Parathyroid adenoma (tissue), 2 donors: ENCODE results near the gene CD34.

Source experiments
- H2AFZ ChIP-seq: fragments of 300-600 bp; sonication (generic); one replicate; pipeline ENCODE4 v1.7.0; 2017; ENCODE audit warnings: antibody characterized with exemption, mild to moderate bottlenecking
- H3K27ac ChIP-seq: fragments of 300-600 bp; sonication (generic); one replicate; pipeline ENCODE4 v1.7.0; 2017
- H3K27me3 ChIP-seq: fragments of 300-600 bp; sonication (generic); one replicate; pipeline ENCODE4 v1.7.0; 2017; ENCODE audit warnings: low read length; ENCODE audit not compliant: control insufficient read depth, insufficient read depth
- H3K36me3 ChIP-seq: fragments of 300-600 bp; sonication (generic); one replicate; pipeline ENCODE4 v1.7.0; 2017; ENCODE audit warnings: low read length; ENCODE audit not compliant: control insufficient read depth, insufficient read depth
- H3K4me1 ChIP-seq: fragments of 300-600 bp; sonication (generic); one replicate; pipeline ENCODE4 v1.7.0; 2017; ENCODE audit warnings: control low read depth
- H3K4me2 ChIP-seq: fragments of 300-600 bp; sonication (generic); one replicate; pipeline ENCODE4 v1.7.0; 2017; ENCODE audit warnings: low read length
- H3K4me3 ChIP-seq: fragments of 300-600 bp; sonication (generic); one replicate; pipeline ENCODE4 v1.7.0; 2017; ENCODE audit warnings: low read depth, low read length
- H3K79me2 ChIP-seq: fragments of 300-600 bp; sonication (generic); one replicate; pipeline ENCODE4 v1.7.0; 2017; ENCODE audit warnings: control low read depth
- H3K9ac ChIP-seq: fragments of 300-600 bp; sonication (generic); one replicate; pipeline ENCODE4 v1.7.0; 2017; ENCODE audit warnings: mild to moderate bottlenecking
- H3K9me3 ChIP-seq: fragments of 300-600 bp; sonication (generic); one replicate; pipeline ENCODE4 v1.7.0; 2017; ENCODE audit warnings: low read length; ENCODE audit not compliant: control insufficient read depth
- TF ChIP-seq, protein P1 (sequence below): fragments of 300-600 bp; sonication (generic); IDR thresholded peaks from one replicate; pipeline ENCODE4 v1.7.0; 2017; ENCODE audit warnings: antibody characterized with exemption, mild to moderate bottlenecking
- donor health status: primary hyperparathyroidism.

Gene CD34

DNA sequence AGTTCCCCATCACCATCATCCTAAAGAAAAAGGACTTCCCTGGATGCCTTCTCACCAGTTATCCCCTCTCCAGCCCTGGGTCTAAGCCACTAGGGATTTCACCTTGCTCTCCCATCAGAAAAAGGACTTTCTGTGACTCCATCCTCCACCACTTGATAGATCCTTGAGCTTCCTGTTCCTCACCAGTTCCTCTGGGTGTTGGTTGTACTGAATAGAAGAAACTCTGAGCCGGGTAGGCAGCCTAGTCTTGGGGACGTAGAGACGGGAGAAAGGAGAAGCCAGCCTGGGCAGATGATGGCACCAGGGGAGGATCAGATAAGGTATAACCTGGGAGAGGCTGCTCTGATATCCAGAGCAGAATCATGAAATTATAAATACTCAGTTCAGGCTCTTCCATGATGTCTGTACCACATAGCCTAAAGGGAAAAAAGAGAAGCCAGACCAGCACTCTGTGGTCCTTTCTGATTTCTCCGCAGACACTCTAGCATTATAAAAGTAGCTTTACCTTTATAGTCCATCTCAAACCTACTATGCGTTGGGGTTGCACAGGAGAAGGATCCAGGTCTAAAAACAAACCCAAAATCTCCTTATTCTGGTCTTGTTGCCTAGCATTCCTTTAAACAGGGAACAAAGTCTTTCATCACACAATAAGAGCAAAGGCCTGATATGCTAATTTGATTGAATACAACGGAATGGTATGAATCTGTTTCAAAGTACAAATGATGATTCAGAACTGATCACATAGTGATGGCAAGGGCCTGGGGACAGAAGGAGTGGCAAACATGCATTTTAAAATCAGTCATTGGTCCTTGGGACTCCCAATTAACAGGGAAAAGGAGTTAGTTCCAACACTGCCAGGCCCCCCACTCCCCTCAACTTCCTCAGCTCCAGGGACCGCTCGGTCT is 1.2 kb upstream of the CD34 start:
- no peak overlapping the region for H3K9ac ChIP-seq
- no peaks in the 10 kb centered on the region for H3K36me3 ChIP-seq
- H3K4me3 ChIP-seq, result no peak overlapping the region
- no peak overlapping the region for H3K27ac ChIP-seq
- no peaks in the 10 kb centered on the region for H3K79me2 ChIP-seq
- no peaks in the 10 kb centered on the region for H3K9me3 ChIP-seq
- no peak overlapping the region for H2AFZ ChIP-seq
- H3K4me2 ChIP-seq, result no peak overlapping the region
- H3K27me3 ChIP-seq, result no peaks in the 10 kb centered on the region
- no peaks in the 10 kb centered on the region for H3K4me1 ChIP-seq
- TF ChIP-seq, protein P1, sequence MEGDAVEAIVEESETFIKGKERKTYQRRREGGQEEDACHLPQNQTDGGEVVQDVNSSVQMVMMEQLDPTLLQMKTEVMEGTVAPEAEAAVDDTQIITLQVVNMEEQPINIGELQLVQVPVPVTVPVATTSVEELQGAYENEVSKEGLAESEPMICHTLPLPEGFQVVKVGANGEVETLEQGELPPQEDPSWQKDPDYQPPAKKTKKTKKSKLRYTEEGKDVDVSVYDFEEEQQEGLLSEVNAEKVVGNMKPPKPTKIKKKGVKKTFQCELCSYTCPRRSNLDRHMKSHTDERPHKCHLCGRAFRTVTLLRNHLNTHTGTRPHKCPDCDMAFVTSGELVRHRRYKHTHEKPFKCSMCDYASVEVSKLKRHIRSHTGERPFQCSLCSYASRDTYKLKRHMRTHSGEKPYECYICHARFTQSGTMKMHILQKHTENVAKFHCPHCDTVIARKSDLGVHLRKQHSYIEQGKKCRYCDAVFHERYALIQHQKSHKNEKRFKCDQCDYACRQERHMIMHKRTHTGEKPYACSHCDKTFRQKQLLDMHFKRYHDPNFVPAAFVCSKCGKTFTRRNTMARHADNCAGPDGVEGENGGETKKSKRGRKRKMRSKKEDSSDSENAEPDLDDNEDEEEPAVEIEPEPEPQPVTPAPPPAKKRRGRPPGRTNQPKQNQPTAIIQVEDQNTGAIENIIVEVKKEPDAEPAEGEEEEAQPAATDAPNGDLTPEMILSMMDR, result no peak

DNA sequence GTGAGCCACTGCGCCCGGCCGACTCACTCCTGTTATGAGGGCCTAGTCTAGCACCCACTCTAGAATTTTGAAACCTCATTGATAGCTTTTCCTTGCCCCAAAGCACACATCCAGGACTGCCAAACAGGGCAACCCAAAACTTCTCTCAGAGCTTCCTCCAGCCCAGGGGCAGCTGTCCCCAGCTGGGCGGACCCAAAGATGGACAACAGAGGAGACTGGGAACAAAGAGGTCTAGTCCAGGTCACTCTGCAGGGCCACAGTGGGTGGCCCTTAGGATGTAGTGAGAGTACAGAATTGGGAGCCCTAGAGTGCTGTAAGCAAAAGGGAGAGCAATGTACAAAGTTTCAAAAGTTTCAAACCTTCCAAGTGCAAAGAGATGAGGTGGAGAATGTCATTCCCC is 1.2 kb downstream of the CD34 start:
- TF ChIP-seq, protein P1, result no peak
- Histone ChIP-seq H3K4me3 (no peak overlapping the region), H3K9me3 (no peaks in the 10 kb centered on the region), H3K79me2 (no peaks in the 10 kb centered on the region), H3K27me3 (no peaks in the 10 kb centered on the region), H3K4me1 (no peaks in the 10 kb centered on the region), H3K4me2 (no peak overlapping the region), H3K9ac (no peak overlapping the region), H3K27ac (no peak overlapping the region), H3K36me3 (no peaks in the 10 kb centered on the region), H2AFZ (no peak overlapping the region)

- Histone ChIP-seq H2AFZ (no peak overlapping the region), H3K4me1 (no peaks in the 10 kb centered on the region), H3K79me2 (no peaks in the 10 kb centered on the region), H3K36me3 (no peaks in the 10 kb centered on the region), H3K27me3 (no peaks in the 10 kb centered on the region), H3K4me3 (no peak overlapping the region), H3K4me2 (no peak overlapping the region), H3K9me3 (no peaks in the 10 kb centered on the region), H3K27ac (no peak overlapping the region), H3K9ac (no peak overlapping the region)
- TF ChIP-seq, protein P1, result no peak
Measured at GRCh38 chr1:207908107-207908734, 2.7 kb downstream of the CD34 start.

DNA sequence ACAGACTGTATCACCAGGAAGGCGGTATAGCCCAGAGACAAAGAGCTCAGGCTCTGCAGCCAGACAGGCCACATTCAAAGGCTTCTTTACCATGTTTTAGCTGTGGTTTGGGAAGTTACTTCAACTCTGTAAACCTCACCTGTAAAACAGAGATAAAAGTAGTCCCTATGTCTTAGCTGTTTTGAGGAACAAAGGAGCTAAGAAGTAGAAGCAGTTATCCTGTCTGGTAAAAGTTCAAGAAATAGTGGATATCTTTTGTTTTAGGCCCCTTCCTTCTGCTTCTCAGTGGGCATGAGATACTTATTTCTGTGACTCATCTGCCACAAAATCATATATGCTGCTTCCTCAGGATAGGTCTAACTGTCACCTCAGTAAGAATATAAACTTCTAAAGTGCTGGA is 6.5 kb downstream of the CD34 start:
- H3K4me1 ChIP-seq, result no peaks in the 10 kb centered on the region
- TF ChIP-seq, protein P1, result no peak
- no peak overlapping the region for H2AFZ ChIP-seq
- no peaks in the 10 kb centered on the region for H3K36me3 ChIP-seq
- H3K4me3 ChIP-seq, result no peak overlapping the region
- no peaks in the 10 kb centered on the region for H3K79me2 ChIP-seq
- no peaks in the 10 kb centered on the region for H3K27me3 ChIP-seq
- H3K9ac ChIP-seq, result no peak overlapping the region
- H3K27ac ChIP-seq, result no peak overlapping the region
- H3K9me3 ChIP-seq, result no peaks in the 10 kb centered on the region
- H3K4me2 ChIP-seq, result no peak overlapping the region
